H1 (cell line): ENCODE data around the gene RAD23A. TPM values are rescaled to one million over a fixed set of nuclear protein-coding genes. Genes with fewer than 3 reads are reported as not detected.

Experiments used
- CHD7 ChIP-seq: fragments of 300-600 bp; sonication (generic); IDR thresholded peaks from 2 replicates; pipeline ENCODE4 v1.7.1; 2012; ENCODE audit warnings: low read length, moderate library complexity, mild to moderate bottlenecking, inconsistent platforms; ENCODE audit not compliant: insufficient replicate concordance
- polyA plus RNA-seq, 7 experiments: library from polyadenylated mRNA; depleted of rRNA in 3 of 7; stranded (reverse) in 5 of 7; unstranded in 2 of 7; fragments of >200 nt in 5 of 7; fragments of 200-250 nt in 2 of 7; gene quantifications; 1 replicate in 5 of 7; 2 replicates in 1 of 7; 4 replicates in 1 of 7; pipeline versions ENCODE4 v1.2.1 to v1.2.3, GENCODE V29; 2011 to 2013; ENCODE audit warnings: missing spikeins in 2 of 7, mixed read lengths in 2 of 7
- total RNA-seq: library from RNA; stranded (reverse); fragmentation: NEBNext Ultra II Directional; extraction: Animal tissue kit (Norgen Biotek cat#: 25700); gene quantifications from 2 replicates; pipeline ENCODE4 v1.2.1, GENCODE V29; 2021

RAD23A gene
- total and polyA plus RNA-seq, 2 of the 8 experiments (the other 6 are each of a cell fraction or from before 2014, with no cell fraction given) = 40.0 to 76.1 TPM

GRCh38 chr19:12990431-12990830 lies 44.8 kb downstream of the RAD23A start (continued):
- no peak for TF ChIP-seq CHD7
- TF ChIP-seq, all 59 proteins: peak for 0
